Ureter (tissue), 1 donor: Measurements from ENCODE around the gene SPEM3. TPM values are rescaled to one million over a fixed set of nuclear protein-coding genes. Genes with fewer than 3 reads are reported as not detected.

Experiments used
- DNase-seq: peaks from one replicate; pipeline ENCODE4 v3.0.0-alpha.2; 2020; ENCODE audit warnings: low spot score
- total RNA-seq: library from RNA; stranded (reverse); gene quantifications from one replicate; pipeline ENCODE4 v1.2.4, GENCODE V29; 2023
- donor health status: DM: yes; HTN: yes; CAD: no.

SPEM3 gene
- total RNA-seq, 1 donor from 2014 or later = not detected

GRCh38 chr17:7421186-7421585 lies 7.5 kb upstream of the SPEM3 start:
- no peak for DNase-seq

GRCh38 chr17:7423679-7424078 lies 5.0 kb upstream of the SPEM3 start:
- no peak for DNase-seq

GRCh38 chr17:7425316-7425715 lies 3.3 kb upstream of the SPEM3 start, which contains the start of gene SPEM2:
TSS of gene SPEM2 (plus strand) at chr17:7425616. CDS start at chr17:7425689, 73 bp downstream.
- no peak for DNase-seq

GRCh38 chr17:7425756-7426155 lies 2.9 kb upstream of the SPEM3 start:
- DNase-seq = no peak

- no peak for DNase-seq
These were observed 2.3 kb upstream of the SPEM3 start for GRCh38 chr17:7426203-7426863.

GRCh38 chr17:7426896-7427489 lies 1.7 kb upstream of the SPEM3 start:
- no peak for DNase-seq

- no peak for DNase-seq
These were observed 1.1 kb upstream of the SPEM3 start for GRCh38 chr17:7427549-7427948.

- DNase-seq = no peak
These were observed 1.1 kb downstream of the SPEM3 start for GRCh38 chr17:7429722-7430121.

GRCh38 chr17:7431231-7431630 lies 2.6 kb downstream of the SPEM3 start:
- no peak for DNase-seq

- no peak for DNase-seq
These were observed 3.6 kb downstream of the SPEM3 start for GRCh38 chr17:7432296-7432695.

GRCh38 chr17:7435676-7436555 lies 7.3 kb downstream of the SPEM3 start:
- peak; percentile 67 for DNase-seq

- DNase-seq = peak; percentile 82
These were observed 8.1 kb downstream of the SPEM3 start for GRCh38 chr17:7436556-7437368.

GRCh38 chr17:7437369-7437863 lies 8.8 kb downstream of the SPEM3 start:
- DNase-seq = no peak

- peak; percentile 69 for DNase-seq
These were observed 9.4 kb downstream of the SPEM3 start for GRCh38 chr17:7437950-7438614.

GRCh38 chr17:7438656-7439460 lies 10.2 kb downstream of the SPEM3 start:
- DNase-seq = no peak

GRCh38 chr17:7439462-7440112 lies 10.9 kb downstream of the SPEM3 start, which contains the start of gene FGF11:
TSS of gene FGF11 (plus strand) at chr17:7439512. CDS start at chr17:7439621, 109 bp downstream.
- no peak for DNase-seq

GRCh38 chr17:7440113-7440833 lies 11.6 kb downstream of the SPEM3 start:
- DNase-seq = peak; percentile 65

- no peak for DNase-seq
These were observed 12.2 kb downstream of the SPEM3 start for GRCh38 chr17:7440834-7441195.

GRCh38 chr17:7441266-7441665 lies 12.6 kb downstream of the SPEM3 start:
- DNase-seq = no peak
